Measurements from ENCODE around the gene CMTM5. TPM values are rescaled to one million over a fixed set of nuclear protein-coding genes. Genes with fewer than 3 reads are reported as not detected.

CMTM5 gene
- polyA plus RNA-seq, 1 donor (not counting 4 experiments of a cell fraction or from before 2014, with no cell fraction given): not detected

DNA sequence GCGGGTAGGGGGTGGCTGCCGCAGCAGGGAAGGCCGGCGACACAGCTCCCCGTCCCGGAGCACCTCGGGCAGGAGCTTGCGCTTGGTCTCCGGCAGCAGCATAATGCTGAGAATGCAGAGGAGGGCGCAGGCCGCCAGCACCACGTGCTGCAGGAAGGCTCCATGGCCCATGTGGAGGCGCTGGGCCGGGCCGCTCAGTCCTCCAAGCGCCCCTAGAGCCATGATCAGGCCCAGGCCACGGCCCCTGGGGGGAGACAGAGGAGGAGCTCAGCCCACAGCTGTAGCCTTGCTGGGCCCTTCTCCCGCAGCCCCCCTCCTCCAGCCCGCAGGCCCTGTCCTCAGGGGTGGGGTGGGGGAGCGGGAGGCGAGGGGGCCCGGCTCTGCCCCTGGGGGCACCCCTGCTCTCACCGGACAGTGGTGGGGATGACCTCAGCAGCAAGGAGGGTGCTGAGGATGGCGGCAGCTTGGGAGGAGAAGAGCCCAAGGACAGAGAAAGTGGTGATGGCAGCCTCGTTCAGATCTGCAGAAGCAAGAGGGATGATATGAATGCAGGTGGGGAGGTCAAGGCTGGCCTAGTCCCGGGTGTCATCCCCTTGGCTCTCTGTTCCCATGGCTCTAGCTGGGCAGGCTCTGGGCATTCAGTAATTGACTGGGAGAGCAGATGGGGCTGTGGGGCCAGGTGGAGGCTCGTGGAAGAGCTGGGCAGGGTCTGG, 30.0 kb upstream of the CMTM5 start:
- H3K4me1 ChIP-seq (ENCODE audit: control insufficient read depth, extremely low read depth, insufficient read depth, low read length): peaks cover 2% of the 10 kb centered on the region
- dilution Hi-C loops (cut with MboI; ENCODE audit: extremely low pct_ligation_motif_present, low sequenced_read_pairs): no loop called here

DNA sequence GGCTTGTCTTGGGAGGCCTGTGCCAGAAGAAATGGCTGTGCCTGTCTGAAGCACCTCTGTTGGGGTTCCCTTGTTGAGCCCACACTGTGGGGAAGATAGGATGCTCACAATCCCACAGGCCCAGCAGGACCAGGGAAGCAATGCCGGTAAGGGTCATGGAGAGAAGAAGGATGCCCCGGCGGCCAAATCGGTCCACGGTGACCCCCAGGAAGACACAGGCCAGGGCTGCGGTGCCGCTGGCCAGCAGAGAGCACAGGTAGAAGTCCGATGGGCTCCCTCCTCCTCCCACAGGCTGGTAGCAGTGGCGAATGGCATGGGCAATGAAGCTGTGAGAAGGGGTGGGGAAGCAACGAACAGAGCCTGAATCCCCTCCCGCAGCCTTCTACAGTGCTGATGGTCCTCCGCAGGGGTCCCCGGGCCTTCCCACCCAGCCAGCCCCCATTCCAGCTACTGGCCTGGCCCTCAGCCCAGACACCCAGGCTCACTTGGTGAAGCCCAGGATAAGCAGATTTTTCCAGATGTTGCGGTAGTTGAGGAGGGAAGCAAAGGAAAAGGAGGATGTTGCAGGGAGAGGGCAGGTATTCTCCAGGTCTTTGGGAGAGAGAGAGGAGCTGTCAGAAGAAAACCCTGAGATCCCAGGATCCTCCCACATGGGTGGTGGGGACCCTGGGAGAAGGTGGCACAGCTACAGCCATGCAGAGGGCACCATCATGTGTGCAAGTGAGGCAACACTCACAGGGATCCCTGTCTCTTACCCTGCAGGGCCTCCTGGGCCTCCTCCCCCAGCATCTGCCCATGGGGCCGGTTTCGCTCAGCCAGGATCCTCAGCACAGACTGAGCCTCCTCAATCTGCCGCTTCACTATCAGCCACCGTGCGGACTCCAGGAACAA, 29.2 kb upstream of the CMTM5 start:
- H3K27ac ChIP-seq (ENCODE audit: control insufficient read depth, insufficient read depth, low read length): no peak overlapping the region
- no peaks in the 10 kb centered on the region for H3K79me2 ChIP-seq (ENCODE audit: control insufficient read depth, insufficient read depth, low read length)
- no peaks in the 10 kb centered on the region for H3K36me3 ChIP-seq (ENCODE audit: control insufficient read depth in 2 of 2, extremely low read depth in 1 of 2, insufficient read depth in 2 of 2, low read length in 2 of 2)
- H3K9me3 ChIP-seq (ENCODE audit: control insufficient read depth, low read depth, low read length): no peaks in the 10 kb centered on the region
- H3K9ac ChIP-seq (ENCODE audit: control insufficient read depth, extremely low read depth, insufficient read depth, low read length): no peak overlapping the region
- no peak overlapping the region for H2AFZ ChIP-seq (ENCODE audit: control insufficient read depth, low read length)
- dilution Hi-C loops (cut with MboI; ENCODE audit: extremely low pct_ligation_motif_present, low sequenced_read_pairs): no loop called here
- H3K4me3 ChIP-seq (ENCODE audit: control insufficient read depth in 2 of 3, extremely low read depth in 1 of 3, insufficient read depth in 2 of 3, low read depth in 1 of 3, low read length in 3 of 3): no peak overlapping the region
- TF ChIP-seq, protein P1, sequence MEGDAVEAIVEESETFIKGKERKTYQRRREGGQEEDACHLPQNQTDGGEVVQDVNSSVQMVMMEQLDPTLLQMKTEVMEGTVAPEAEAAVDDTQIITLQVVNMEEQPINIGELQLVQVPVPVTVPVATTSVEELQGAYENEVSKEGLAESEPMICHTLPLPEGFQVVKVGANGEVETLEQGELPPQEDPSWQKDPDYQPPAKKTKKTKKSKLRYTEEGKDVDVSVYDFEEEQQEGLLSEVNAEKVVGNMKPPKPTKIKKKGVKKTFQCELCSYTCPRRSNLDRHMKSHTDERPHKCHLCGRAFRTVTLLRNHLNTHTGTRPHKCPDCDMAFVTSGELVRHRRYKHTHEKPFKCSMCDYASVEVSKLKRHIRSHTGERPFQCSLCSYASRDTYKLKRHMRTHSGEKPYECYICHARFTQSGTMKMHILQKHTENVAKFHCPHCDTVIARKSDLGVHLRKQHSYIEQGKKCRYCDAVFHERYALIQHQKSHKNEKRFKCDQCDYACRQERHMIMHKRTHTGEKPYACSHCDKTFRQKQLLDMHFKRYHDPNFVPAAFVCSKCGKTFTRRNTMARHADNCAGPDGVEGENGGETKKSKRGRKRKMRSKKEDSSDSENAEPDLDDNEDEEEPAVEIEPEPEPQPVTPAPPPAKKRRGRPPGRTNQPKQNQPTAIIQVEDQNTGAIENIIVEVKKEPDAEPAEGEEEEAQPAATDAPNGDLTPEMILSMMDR (optimal IDR thresholded peaks at IDR 0.05 in 1 of 3, IDR thresholded peaks at IDR 0.05 in 1 of 3, conservative IDR thresholded peaks at IDR 0.05 in 1 of 3; ENCODE audit: extremely low read depth in 1 of 3, insufficient read depth in 2 of 3, low read length in 3 of 3): no peak
- TF ChIP-seq EZH2 (IDR thresholded peaks at IDR 0.05; ENCODE audit: low read length): no peak
- H3K4me2 ChIP-seq (ENCODE audit: control insufficient read depth, extremely low read depth, insufficient read depth, low read depth, low read length): no peak overlapping the region
- no peaks in the 10 kb centered on the region for H3K9me1 ChIP-seq (ENCODE audit: control insufficient read depth, extremely low read depth, insufficient read depth, low read length)
- no peak for FAIRE-seq
- H3K27me3 ChIP-seq (ENCODE audit: control insufficient read depth, extremely low read depth, insufficient read depth, low read length): peaks cover 16% of the 10 kb centered on the region
- peaks cover 3% of the 10 kb centered on the region for H3K4me1 ChIP-seq (ENCODE audit: control insufficient read depth, extremely low read depth, insufficient read depth, low read length)
- DNase-seq (ENCODE audit: low read depth, low spot score): no peak
- no peaks in the 10 kb centered on the region for H4K20me1 ChIP-seq (ENCODE audit: control insufficient read depth, extremely low read depth, insufficient read depth, low read length)

More for the DNA sequence above, 30.0 kb upstream of the CMTM5 start:
- Histone ChIP-seq H3K36me3 (ENCODE audit: control insufficient read depth in 2 of 2, extremely low read depth in 1 of 2, insufficient read depth in 2 of 2, low read length in 2 of 2) (no peaks in the 10 kb centered on the region), H2AFZ (ENCODE audit: control insufficient read depth, low read length) (no peak overlapping the region), H3K27me3 (ENCODE audit: control insufficient read depth, extremely low read depth, insufficient read depth, low read length) (peaks cover 13% of the 10 kb centered on the region), H3K9me3 (ENCODE audit: control insufficient read depth, low read depth, low read length) (no peaks in the 10 kb centered on the region), H3K27ac (ENCODE audit: control insufficient read depth, insufficient read depth, low read length) (no peak overlapping the region), H3K79me2 (ENCODE audit: control insufficient read depth, insufficient read depth, low read length) (no peaks in the 10 kb centered on the region), H4K20me1 (ENCODE audit: control insufficient read depth, extremely low read depth, insufficient read depth, low read length) (no peaks in the 10 kb centered on the region), H3K4me3 (ENCODE audit: control insufficient read depth in 2 of 3, extremely low read depth in 1 of 3, insufficient read depth in 2 of 3, low read depth in 1 of 3, low read length in 3 of 3) (no peak overlapping the region), H3K9me1 (ENCODE audit: control insufficient read depth, extremely low read depth, insufficient read depth, low read length) (no peaks in the 10 kb centered on the region), H3K4me2 (ENCODE audit: control insufficient read depth, extremely low read depth, insufficient read depth, low read depth, low read length) (no peak overlapping the region), H3K9ac (ENCODE audit: control insufficient read depth, extremely low read depth, insufficient read depth, low read length) (no peak overlapping the region)
- DNase-seq (ENCODE audit: low read depth, low spot score): no peak
- FAIRE-seq: no peak
- TF ChIP-seq, protein P1 (optimal IDR thresholded peaks at IDR 0.05 in 1 of 3, IDR thresholded peaks at IDR 0.05 in 1 of 3, conservative IDR thresholded peaks at IDR 0.05 in 1 of 3; ENCODE audit: extremely low read depth in 1 of 3, insufficient read depth in 2 of 3, low read length in 3 of 3): no peak
- no peak for TF ChIP-seq EZH2 (IDR thresholded peaks at IDR 0.05; ENCODE audit: low read length)

Data from keratinocyte (primary cell).